GM12892 (cell line): ENCODE data around the gene PDGFA.

Experiments
- POLR2A ChIP-seq: IDR thresholded peaks from 2 replicates; pipeline ENCODE4 v1.6.1; 2011; ENCODE audit warnings: low read depth, low read length, control low read depth
- POLR2AphosphoS5 ChIP-seq: IDR thresholded peaks from 2 replicates; pipeline ENCODE4 v1.6.1; 2011; ENCODE audit warnings: low read depth, low read length, control low read depth
- TAF1 ChIP-seq: IDR thresholded peaks from 2 replicates; pipeline ENCODE4 v1.6.1; 2011; ENCODE audit warnings: low read depth, mild to moderate bottlenecking, control low read depth, low read length, borderline replicate concordance

DNA sequence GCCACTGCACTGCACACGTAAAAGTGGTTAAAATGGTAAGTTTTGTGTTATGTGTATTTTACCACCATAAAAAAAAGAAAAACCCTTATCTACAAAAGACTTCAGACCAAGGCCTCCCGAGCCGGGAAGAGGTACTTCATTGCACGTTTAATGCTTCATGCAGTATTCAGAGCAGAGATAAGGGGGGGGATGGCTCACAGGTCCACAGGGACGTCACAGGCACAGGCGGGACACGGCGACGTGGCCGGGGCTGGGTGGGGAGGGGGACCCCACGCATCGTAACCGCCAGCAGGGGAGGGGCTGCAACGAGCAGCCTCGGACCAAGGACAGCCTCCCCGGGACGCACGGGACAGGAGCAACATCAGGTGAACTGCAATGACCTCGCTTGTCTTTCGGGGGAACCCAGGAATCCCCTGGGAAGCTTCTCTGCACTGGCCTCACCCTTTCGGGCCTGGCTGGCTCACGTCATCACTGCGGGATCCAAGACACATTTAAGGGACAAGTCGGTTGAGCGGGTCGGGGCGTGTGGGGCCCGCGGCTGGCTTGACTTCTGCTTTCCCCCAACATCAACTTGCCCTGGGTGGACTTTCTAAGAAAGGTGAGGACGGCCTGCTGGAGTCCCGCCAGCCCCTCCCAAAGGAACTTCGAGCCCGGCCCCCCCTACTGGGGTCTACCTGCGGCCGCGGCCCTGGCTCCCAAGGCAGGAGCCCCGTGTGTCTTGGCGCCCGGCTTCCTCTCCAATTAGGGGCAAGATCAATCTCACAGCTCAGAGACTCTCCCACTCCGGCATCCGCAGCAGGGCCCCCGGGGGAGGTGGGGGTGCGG lies 29.6 kb upstream of the PDGFA start:
- TF ChIP-seq POLR2A (no peak), TAF1 (no peak), POLR2AphosphoS5 (no peak)
